ENCODE results near the gene CFL1. TPM values are rescaled to one million over a fixed set of nuclear protein-coding genes. Genes with fewer than 3 reads are reported as not detected.
"Not testable (repeated sequence)": the region's sequence is repeated elsewhere in the genome, so short reads cannot be mapped to it uniquely, and the experiment has no call there.

The CFL1 gene
- total and polyA plus RNA-seq, 2 donors from 2014 or later, result 705 to 846 TPM

- Histone ChIP-seq H3K36me3 (ENCODE audit: control insufficient read depth in 2 of 3, insufficient read depth in 3 of 3, low read length in 3 of 3) (peaks cover 5 to 17% (median 12%) of the 10 kb centered on the region in 3 donors), H3K27me3 (ENCODE audit: control insufficient read depth, insufficient read depth, low read length) (no peaks in the 10 kb centered on the region), H3K27ac (ENCODE audit: low read depth in 2 of 2, low read length in 2 of 2) (no peak overlapping the region), H3K9ac (ENCODE audit: low read length in 3 of 3) (no peak overlapping the region), H3K9me3 (ENCODE audit: control insufficient read depth in 2 of 3, insufficient read depth in 1 of 3, low read length in 3 of 3) (peaks cover 0 to 6% (median 0%) of the 10 kb centered on the region in 3 donors), H3K4me1 (ENCODE audit: control insufficient read depth in 2 of 3, insufficient read depth in 2 of 3, low read depth in 1 of 3, low read length in 3 of 3) (peaks cover 0 to 2% (median 0%) of the 10 kb centered on the region in 3 donors), H3K4me3 (ENCODE audit: low read length in 3 of 3) (no peak overlapping the region)
- no peak for TF ChIP-seq CTCF (IDR thresholded peaks at IDR 0.05; ENCODE audit: borderline replicate concordance, extremely low read depth, insufficient read depth)
- FAIRE-seq, result no peak
- peak in 1 of 5 donors; percentile 7 for DNase-seq
- intact Hi-C loops (cut with DNase I), result no loop called here
Measured at GRCh38 chr11:65849771-65850216, 8.2 kb downstream of the CFL1 start.

- Histone ChIP-seq H3K9me3 (ENCODE audit: control insufficient read depth in 2 of 3, insufficient read depth in 1 of 3, low read length in 3 of 3) (peaks cover 0 to 6% (median 0%) of the 10 kb centered on the region in 3 donors), H3K9ac (ENCODE audit: low read length in 3 of 3) (no peak overlapping the region), H3K36me3 (ENCODE audit: control insufficient read depth in 2 of 3, insufficient read depth in 3 of 3, low read length in 3 of 3) (peaks cover 2 to 16% (median 8%) of the 10 kb centered on the region in 3 donors), H3K4me3 (ENCODE audit: low read length in 3 of 3) (no peak overlapping the region), H3K27me3 (ENCODE audit: control insufficient read depth, insufficient read depth, low read length) (no peaks in the 10 kb centered on the region), H3K27ac (ENCODE audit: low read depth in 2 of 2, low read length in 2 of 2) (no peak overlapping the region), H3K4me1 (ENCODE audit: control insufficient read depth in 2 of 3, insufficient read depth in 2 of 3, low read depth in 1 of 3, low read length in 3 of 3) (peaks cover 0 to 2% (median 0%) of the 10 kb centered on the region in 3 donors)
- FAIRE-seq (no peak), DNase-seq (peak in 1 of 5 donors; percentile 7)
- no peak for TF ChIP-seq CTCF (IDR thresholded peaks at IDR 0.05; ENCODE audit: borderline replicate concordance, extremely low read depth, insufficient read depth)
- intact Hi-C loops (cut with DNase I), result no loop called here
Measured at GRCh38 chr11:65849366-65849765, 8.6 kb downstream of the CFL1 start.

GRCh38 chr11:65848693-65849092, 9.3 kb downstream of the CFL1 start:
- H3K27me3 ChIP-seq (ENCODE audit: control insufficient read depth, insufficient read depth, low read length); H3K27ac ChIP-seq (ENCODE audit: low read depth in 2 of 2, low read length in 2 of 2); H3K4me1 ChIP-seq (ENCODE audit: control insufficient read depth in 2 of 3, insufficient read depth in 2 of 3, low read depth in 1 of 3, low read length in 3 of 3); H3K9ac ChIP-seq (ENCODE audit: low read length in 3 of 3); H3K4me3 ChIP-seq (ENCODE audit: low read length in 3 of 3); DNase-seq; intact Hi-C loops (cut with DNase I); H3K9me3 ChIP-seq (ENCODE audit: control insufficient read depth in 2 of 3, insufficient read depth in 1 of 3, low read length in 3 of 3); FAIRE-seq: not testable (repeated sequence)
- H3K36me3 ChIP-seq (ENCODE audit: control insufficient read depth in 2 of 3, insufficient read depth in 3 of 3, low read length in 3 of 3), result peaks cover 0 to 10% (median under 1%) of the 10 kb centered on the region in 3 donors

GRCh38 chr11:65847746-65848145, 10.2 kb downstream of the CFL1 start:
- no peak overlapping the region for H3K27ac ChIP-seq (ENCODE audit: low read depth in 2 of 2, low read length in 2 of 2)
- intact Hi-C loops (cut with DNase I), result no loop called here
- DNase-seq (no peak), FAIRE-seq (no peak)
- no peaks in the 10 kb centered on the region for H3K4me1 ChIP-seq (ENCODE audit: control insufficient read depth in 2 of 3, insufficient read depth in 2 of 3, low read depth in 1 of 3, low read length in 3 of 3)
- H3K9me3 ChIP-seq (ENCODE audit: control insufficient read depth in 2 of 3, insufficient read depth in 1 of 3, low read length in 3 of 3), result peaks cover 0 to 6% (median 0%) of the 10 kb centered on the region in 3 donors
- no peak overlapping the region for H3K4me3 ChIP-seq (ENCODE audit: low read length in 3 of 3)
- no peak for TF ChIP-seq CTCF (IDR thresholded peaks at IDR 0.05; ENCODE audit: borderline replicate concordance, extremely low read depth, insufficient read depth)
- H3K9ac ChIP-seq (ENCODE audit: low read length in 3 of 3), result no peak overlapping the region
- H3K36me3 ChIP-seq (ENCODE audit: control insufficient read depth in 2 of 3, insufficient read depth in 3 of 3, low read length in 3 of 3), result peaks cover 0 to 5% (median 0%) of the 10 kb centered on the region in 3 donors
- no peaks in the 10 kb centered on the region for H3K27me3 ChIP-seq (ENCODE audit: control insufficient read depth, insufficient read depth, low read length)

Data from kidney (tissue), 14 donors.